Naive B cell (primary cell): ENCODE measurements around the gene SMG7. TPM values are rescaled to one million over a fixed set of nuclear protein-coding genes. Genes with fewer than 3 reads are reported as not detected.

Experiments used
- ATAC-seq, 2 donors: fragments of 150-1000 bp; cut with Tn5 transposase; 2 replicates each; pipeline ENCODE4 v1.10.0; 2021; ENCODE audit warnings: low read depth in 2 of 2, mild to moderate bottlenecking in 2 of 2, moderate library complexity in 2 of 2
- DNase-seq: peaks from one replicate; pipeline ENCODE4 v3.0.0; 2022
- H3K27ac Mint-ChIP-seq, 6 donors: one replicate each; pipeline ENCODE4 v1.8.0; 2020 to 2022; ENCODE audit warnings: mild to moderate bottlenecking in 6 of 6, mixed read lengths in 6 of 6, moderate library complexity in 5 of 6, inconsistent platforms in 2 of 6
- H3K27me3 Mint-ChIP-seq, 3 donors: one replicate each; pipeline ENCODE4 v1.8.0; 2021 to 2022; ENCODE audit warnings: mixed read lengths in 3 of 3, mild to moderate bottlenecking in 1 of 3
- H3K36me3 Mint-ChIP-seq, 2 donors: one replicate each; pipeline ENCODE4 v1.8.0; 2020 to 2022; ENCODE audit warnings: mixed read lengths in 2 of 2, inconsistent platforms in 1 of 2, mild to moderate bottlenecking in 1 of 2
- H3K4me1 Mint-ChIP-seq, 3 donors: one replicate each; pipeline ENCODE4 v1.8.0; 2020 to 2022; ENCODE audit warnings: mixed read lengths in 3 of 3, inconsistent platforms in 1 of 3, mild to moderate bottlenecking in 1 of 3, moderate library complexity in 1 of 3
- H3K4me3 Mint-ChIP-seq, 8 donors: one replicate each; pipeline ENCODE4 v1.8.0; 2020 to 2022; ENCODE audit warnings: mild to moderate bottlenecking in 8 of 8, mixed read lengths in 8 of 8, moderate library complexity in 8 of 8, inconsistent platforms in 2 of 8
- H3K9me3 Mint-ChIP-seq, 7 donors: one replicate each; pipeline ENCODE4 v1.8.0; 2020 to 2022; ENCODE audit warnings: mixed read lengths in 7 of 7, mild to moderate bottlenecking in 5 of 7, inconsistent platforms in 2 of 7, moderate library complexity in 1 of 7
- polyA plus RNA-seq, 6 donors: library from polyadenylated mRNA; unstranded; fragments of 300-500 nt; fragmentation: Illumina TruSeq; gene quantifications; one replicate each; pipeline ENCODE4 v1.2.3, GENCODE V29; 2021; ENCODE audit warnings: low read depth in 6 of 6

Gene SMG7
- polyA plus RNA-seq, 6 donors from 2014 or later = 4.1 to 55.6 (median 31.4) TPM

GRCh38 chr1:183567584-183567983 lies 95.3 kb downstream of the SMG7 start:
- peak overlapping the region in 5 of 6 donors; percentile 58 to 91 (median 73) for H3K27ac Mint-ChIP-seq
- peaks cover 27 to 38% (median 34%) of the 10 kb centered on the region in 3 donors for H3K4me1 Mint-ChIP-seq
- H3K4me3 Mint-ChIP-seq = peak overlapping the region in 6 of 8 donors; percentile 0 to 64 (median 38)
- no peaks in the 10 kb centered on the region for H3K9me3 Mint-ChIP-seq
- DNase-seq (peak; percentile 48), ATAC-seq (peak; percentile 85)
- H3K27me3 Mint-ChIP-seq = no peaks in the 10 kb centered on the region
- H3K36me3 Mint-ChIP-seq = peaks cover 0 to 6% of the 10 kb centered on the region in 2 donors

- no peak for ATAC-seq
- no peak for DNase-seq
- Mint-ChIP-seq H3K36me3 (peaks cover 0 to 6% of the 10 kb centered on the region in 2 donors), H3K4me3 (peak overlapping the region in 4 of 8 donors; percentile 5 to 64 (median 28)), H3K27ac (peak overlapping the region; percentile 21 to 81 (median 74)), H3K9me3 (no peaks in the 10 kb centered on the region), H3K4me1 (peaks cover 27 to 38% (median 34%) of the 10 kb centered on the region in 3 donors), H3K27me3 (no peaks in the 10 kb centered on the region)
Observed at GRCh38 chr1:183568176-183569021, 96.1 kb downstream of the SMG7 start.

GRCh38 chr1:183569141-183569540 lies 96.8 kb downstream of the SMG7 start:
- H3K27me3 Mint-ChIP-seq = no peaks in the 10 kb centered on the region
- no peak overlapping the region for H3K4me3 Mint-ChIP-seq
- DNase-seq (no peak), ATAC-seq (no peak)
- peaks cover 0 to 6% of the 10 kb centered on the region in 2 donors for H3K36me3 Mint-ChIP-seq
- H3K27ac Mint-ChIP-seq = peak overlapping the region in 1 of 6 donors; percentile 57
- no peaks in the 10 kb centered on the region for H3K9me3 Mint-ChIP-seq
- H3K4me1 Mint-ChIP-seq = peaks cover 27 to 38% (median 34%) of the 10 kb centered on the region in 3 donors

- ATAC-seq (no peak), DNase-seq (no peak)
- Mint-ChIP-seq H3K36me3 (peaks cover 6% of the 10 kb centered on the region in 2 donors), H3K9me3 (no peaks in the 10 kb centered on the region), H3K27ac (peak overlapping the region in 2 of 6 donors; percentile 12 to 37), H3K4me3 (peak overlapping the region in 1 of 8 donors; percentile 7), H3K27me3 (no peaks in the 10 kb centered on the region), H3K4me1 (peaks cover 27 to 38% (median 34%) of the 10 kb centered on the region in 3 donors)
Observed at GRCh38 chr1:183569801-183570200, 97.5 kb downstream of the SMG7 start.

GRCh38 chr1:183570451-183570850 lies 98.2 kb downstream of the SMG7 start:
- no peak for DNase-seq
- Mint-ChIP-seq H3K27ac (peak overlapping the region in 1 of 6 donors; percentile 18), H3K36me3 (peaks cover under 1 to 6% of the 10 kb centered on the region in 2 donors), H3K4me3 (peak overlapping the region in 1 of 8 donors; percentile 65), H3K9me3 (no peaks in the 10 kb centered on the region), H3K4me1 (peaks cover 23 to 36% (median 34%) of the 10 kb centered on the region in 3 donors), H3K27me3 (no peaks in the 10 kb centered on the region)
- no peak for ATAC-seq

- H3K27ac Mint-ChIP-seq = peak overlapping the region in 1 of 6 donors; percentile 13
- no peak for DNase-seq
- peaks cover 0 to 6% of the 10 kb centered on the region in 2 donors for H3K36me3 Mint-ChIP-seq
- no peak for ATAC-seq
- peaks cover 18 to 28% (median 24%) of the 10 kb centered on the region in 3 donors for H3K4me1 Mint-ChIP-seq
- no peaks in the 10 kb centered on the region for H3K27me3 Mint-ChIP-seq
- H3K9me3 Mint-ChIP-seq = no peaks in the 10 kb centered on the region
- no peak overlapping the region for H3K4me3 Mint-ChIP-seq
Observed at GRCh38 chr1:183571678-183572268, 99.5 kb downstream of the SMG7 start.

- Mint-ChIP-seq H3K9me3 (no peaks in the 10 kb centered on the region), H3K4me1 (peaks cover 9 to 19% (median 15%) of the 10 kb centered on the region in 3 donors), H3K4me3 (no peak overlapping the region), H3K27me3 (no peaks in the 10 kb centered on the region), H3K27ac (peak overlapping the region in 2 of 6 donors; percentile 49 to 52), H3K36me3 (peaks cover 0 to 6% of the 10 kb centered on the region in 2 donors)
- ATAC-seq (no peak), DNase-seq (no peak)
Observed at GRCh38 chr1:183572721-183573120, 100.4 kb downstream of the SMG7 start.

- H3K4me3 Mint-ChIP-seq = no peak overlapping the region
- H3K27ac Mint-ChIP-seq = peak overlapping the region in 2 of 6 donors; percentile 43 to 63
- no peaks in the 10 kb centered on the region for H3K27me3 Mint-ChIP-seq
- peaks cover 7 to 23% (median 19%) of the 10 kb centered on the region in 3 donors for H3K4me1 Mint-ChIP-seq
- ATAC-seq (no peak), DNase-seq (no peak)
- no peaks in the 10 kb centered on the region for H3K9me3 Mint-ChIP-seq
- H3K36me3 Mint-ChIP-seq = peaks cover 0 to 6% of the 10 kb centered on the region in 2 donors
Observed at GRCh38 chr1:183575606-183576005, 103.3 kb downstream of the SMG7 start.

GRCh38 chr1:183576537-183576936 lies 104.2 kb downstream of the SMG7 start:
- Mint-ChIP-seq H3K27me3 (no peaks in the 10 kb centered on the region), H3K4me3 (no peak overlapping the region), H3K4me1 (peaks cover 12 to 28% (median 25%) of the 10 kb centered on the region in 3 donors), H3K36me3 (peaks cover 0 to 6% of the 10 kb centered on the region in 2 donors), H3K27ac (peak overlapping the region in 2 of 6 donors; percentile 5 to 69), H3K9me3 (no peaks in the 10 kb centered on the region)
- DNase-seq (no peak), ATAC-seq (no peak)

GRCh38 chr1:183577897-183578465 lies 105.7 kb downstream of the SMG7 start:
- peak overlapping the region in 4 of 6 donors; percentile 81 to 87 (median 86) for H3K27ac Mint-ChIP-seq
- DNase-seq (no peak), ATAC-seq (no peak)
- H3K9me3 Mint-ChIP-seq = no peaks in the 10 kb centered on the region
- H3K27me3 Mint-ChIP-seq = no peaks in the 10 kb centered on the region
- H3K36me3 Mint-ChIP-seq = peaks cover 0 to 6% of the 10 kb centered on the region in 2 donors
- no peak overlapping the region for H3K4me3 Mint-ChIP-seq
- H3K4me1 Mint-ChIP-seq = peaks cover 16 to 34% (median 34%) of the 10 kb centered on the region in 3 donors

GRCh38 chr1:183578856-183579255 lies 106.6 kb downstream of the SMG7 start:
- H3K27me3 Mint-ChIP-seq = no peaks in the 10 kb centered on the region
- H3K4me3 Mint-ChIP-seq = no peak overlapping the region
- no peak for ATAC-seq
- no peaks in the 10 kb centered on the region for H3K9me3 Mint-ChIP-seq
- H3K4me1 Mint-ChIP-seq = peaks cover 20 to 42% (median 41%) of the 10 kb centered on the region in 3 donors
- DNase-seq = no peak
- peaks cover 0 to 6% of the 10 kb centered on the region in 2 donors for H3K36me3 Mint-ChIP-seq
- no peak overlapping the region for H3K27ac Mint-ChIP-seq

- Mint-ChIP-seq H3K4me3 (peak overlapping the region; percentile 18 to 88 (median 72)), H3K27me3 (no peaks in the 10 kb centered on the region), H3K36me3 (no peaks in the 10 kb centered on the region), H3K27ac (peak overlapping the region; percentile 56 to 99 (median 94)), H3K9me3 (no peaks in the 10 kb centered on the region), H3K4me1 (peaks cover 25 to 54% (median 49%) of the 10 kb centered on the region in 3 donors)
- peak; percentile 81 for DNase-seq
- ATAC-seq = peak; percentile 96 to 97
Observed at GRCh38 chr1:183580281-183580682, 108.0 kb downstream of the SMG7 start.

GRCh38 chr1:183582021-183582713 lies 109.9 kb downstream of the SMG7 start:
- H3K27ac Mint-ChIP-seq = peak overlapping the region; percentile 24 to 95 (median 76)

More at GRCh38 chr1:183582021-183582713, 109.9 kb downstream of the SMG7 start:
- peaks cover 25 to 54% (median 49%) of the 10 kb centered on the region in 3 donors for H3K4me1 Mint-ChIP-seq
- no peaks in the 10 kb centered on the region for H3K36me3 Mint-ChIP-seq
- H3K4me3 Mint-ChIP-seq = peak overlapping the region in 4 of 8 donors; percentile 28 to 73 (median 55)
- DNase-seq (no peak), ATAC-seq (no peak)
- no peaks in the 10 kb centered on the region for H3K27me3 Mint-ChIP-seq
- H3K9me3 Mint-ChIP-seq = no peaks in the 10 kb centered on the region
